H1 (cell line): ENCODE data around the gene TIMM8B.

Source experiments
- EP300 ChIP-seq, 2 experiments: IDR thresholded peaks; 1 replicate in 1 of 2; 2 replicates in 1 of 2; pipeline ENCODE4 v1.6.1; 2011 to 2012; ENCODE audit warnings: low read depth in 2 of 2, low read length in 2 of 2, mild to moderate bottlenecking in 2 of 2, borderline replicate concordance in 1 of 2, inconsistent platforms in 1 of 2, moderate library complexity in 1 of 2
- NANOG ChIP-seq: IDR thresholded peaks from 2 replicates; pipeline ENCODE4 v1.6.1; 2011; ENCODE audit warnings: low read length, low read depth, mild to moderate bottlenecking, inconsistent platforms; ENCODE audit not compliant: insufficient read depth, poor library complexity, severe bottlenecking
- POLR2AphosphoS5 ChIP-seq: IDR thresholded peaks from 2 replicates; pipeline ENCODE4 v1.6.1; 2011; ENCODE audit warnings: low read depth, low read length
- RXRA ChIP-seq: IDR thresholded peaks from 2 replicates; pipeline ENCODE4 v1.6.1; 2011; ENCODE audit warnings: low read depth, mild to moderate bottlenecking, low read length, moderate library complexity; ENCODE audit not compliant: insufficient read depth
- TF ChIP-seq, protein P1 (sequence below), 3 experiments: IDR thresholded peaks; 1 replicate in 2 of 3; 2 replicates in 1 of 3; pipeline versions ENCODE4 v1.5.1 to v1.6.1; 2011; ENCODE audit warnings: low read length in 3 of 3, mild to moderate bottlenecking in 3 of 3, inconsistent platforms in 2 of 3, low read depth in 1 of 3, moderate library complexity in 1 of 3; ENCODE audit not compliant: insufficient read depth in 1 of 3; ENCODE audit errors: control extremely low read depth in 1 of 3

DNA sequence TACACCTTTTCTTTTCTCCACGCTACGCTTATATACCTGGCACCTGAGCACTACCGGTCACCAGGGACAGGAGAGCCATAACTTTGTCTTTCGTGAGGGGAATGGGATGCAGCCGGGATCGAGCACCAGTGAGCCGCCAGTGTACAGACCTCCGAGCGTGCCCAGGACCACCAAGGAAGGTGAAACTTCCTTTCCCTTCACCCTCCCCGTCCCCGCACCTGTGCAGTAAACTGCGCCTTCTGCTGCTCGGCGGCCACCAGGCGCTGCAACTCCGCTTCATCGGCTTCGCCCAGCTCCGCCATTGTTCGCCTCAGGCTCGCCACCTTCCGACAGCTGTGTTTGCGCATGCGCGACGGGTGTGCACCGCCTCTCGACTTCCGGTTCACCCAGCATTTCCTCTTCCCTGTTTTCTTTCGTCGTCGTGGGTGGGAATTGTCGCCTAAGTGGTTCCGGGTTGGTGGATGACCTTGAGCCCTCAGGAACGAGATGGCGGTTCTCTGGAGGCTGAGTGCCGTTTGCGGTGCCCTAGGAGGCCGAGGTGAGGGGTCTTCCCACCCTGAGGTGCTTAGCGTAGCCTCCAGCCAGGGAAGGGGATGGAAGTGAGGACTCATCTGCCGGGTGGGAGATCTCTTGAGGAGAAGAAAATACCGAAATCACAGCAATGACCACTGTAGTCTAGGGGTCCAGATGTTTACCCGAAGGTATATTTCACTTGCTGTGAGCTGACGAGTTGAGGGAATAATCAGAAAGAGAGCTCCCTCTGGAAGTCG is at the start of gene TIMM8B, which contains the start of gene SDHD:
- TF ChIP-seq NANOG (no peak), RXRA (no peak), POLR2AphosphoS5 (peak; percentile 91), EP300 (IDR thresholded peaks at IDR 0.05; ENCODE audit: borderline replicate concordance in 1 of 2, low read depth in 2 of 2, low read length in 2 of 2) (no peak)
- TF ChIP-seq, protein P1, sequence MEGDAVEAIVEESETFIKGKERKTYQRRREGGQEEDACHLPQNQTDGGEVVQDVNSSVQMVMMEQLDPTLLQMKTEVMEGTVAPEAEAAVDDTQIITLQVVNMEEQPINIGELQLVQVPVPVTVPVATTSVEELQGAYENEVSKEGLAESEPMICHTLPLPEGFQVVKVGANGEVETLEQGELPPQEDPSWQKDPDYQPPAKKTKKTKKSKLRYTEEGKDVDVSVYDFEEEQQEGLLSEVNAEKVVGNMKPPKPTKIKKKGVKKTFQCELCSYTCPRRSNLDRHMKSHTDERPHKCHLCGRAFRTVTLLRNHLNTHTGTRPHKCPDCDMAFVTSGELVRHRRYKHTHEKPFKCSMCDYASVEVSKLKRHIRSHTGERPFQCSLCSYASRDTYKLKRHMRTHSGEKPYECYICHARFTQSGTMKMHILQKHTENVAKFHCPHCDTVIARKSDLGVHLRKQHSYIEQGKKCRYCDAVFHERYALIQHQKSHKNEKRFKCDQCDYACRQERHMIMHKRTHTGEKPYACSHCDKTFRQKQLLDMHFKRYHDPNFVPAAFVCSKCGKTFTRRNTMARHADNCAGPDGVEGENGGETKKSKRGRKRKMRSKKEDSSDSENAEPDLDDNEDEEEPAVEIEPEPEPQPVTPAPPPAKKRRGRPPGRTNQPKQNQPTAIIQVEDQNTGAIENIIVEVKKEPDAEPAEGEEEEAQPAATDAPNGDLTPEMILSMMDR (IDR thresholded peaks at IDR 0.05; ENCODE audit: control extremely low read depth in 1 of 3, insufficient read depth in 1 of 3, low read depth in 1 of 3, low read length in 3 of 3) = peak in 1 of 3 experiments; percentile 17; a peak in 2 of 4 replicates
